ENCODE measurements around the gene DCUN1D2.

DNA sequence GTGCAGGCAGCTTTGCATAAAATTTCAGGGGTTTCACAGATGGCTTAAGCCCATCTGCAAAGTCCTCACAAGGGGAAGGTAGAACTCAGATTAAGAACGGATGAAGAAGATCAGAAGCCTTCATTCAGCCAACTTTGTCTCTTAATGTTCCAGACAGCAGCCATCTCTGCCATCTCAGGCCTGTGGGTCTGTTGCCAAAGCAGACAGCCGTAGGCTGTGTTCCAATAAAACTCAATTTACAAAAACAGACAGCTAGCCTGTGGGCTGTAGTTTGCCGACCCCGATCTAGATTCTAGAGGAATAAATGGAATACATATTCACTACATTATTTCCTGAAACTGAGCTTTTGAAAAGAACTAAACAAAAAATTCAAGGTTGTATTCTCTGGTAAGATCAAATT, 3.8 kb downstream of the DCUN1D2 start:
- TF ChIP-seq, protein P1, sequence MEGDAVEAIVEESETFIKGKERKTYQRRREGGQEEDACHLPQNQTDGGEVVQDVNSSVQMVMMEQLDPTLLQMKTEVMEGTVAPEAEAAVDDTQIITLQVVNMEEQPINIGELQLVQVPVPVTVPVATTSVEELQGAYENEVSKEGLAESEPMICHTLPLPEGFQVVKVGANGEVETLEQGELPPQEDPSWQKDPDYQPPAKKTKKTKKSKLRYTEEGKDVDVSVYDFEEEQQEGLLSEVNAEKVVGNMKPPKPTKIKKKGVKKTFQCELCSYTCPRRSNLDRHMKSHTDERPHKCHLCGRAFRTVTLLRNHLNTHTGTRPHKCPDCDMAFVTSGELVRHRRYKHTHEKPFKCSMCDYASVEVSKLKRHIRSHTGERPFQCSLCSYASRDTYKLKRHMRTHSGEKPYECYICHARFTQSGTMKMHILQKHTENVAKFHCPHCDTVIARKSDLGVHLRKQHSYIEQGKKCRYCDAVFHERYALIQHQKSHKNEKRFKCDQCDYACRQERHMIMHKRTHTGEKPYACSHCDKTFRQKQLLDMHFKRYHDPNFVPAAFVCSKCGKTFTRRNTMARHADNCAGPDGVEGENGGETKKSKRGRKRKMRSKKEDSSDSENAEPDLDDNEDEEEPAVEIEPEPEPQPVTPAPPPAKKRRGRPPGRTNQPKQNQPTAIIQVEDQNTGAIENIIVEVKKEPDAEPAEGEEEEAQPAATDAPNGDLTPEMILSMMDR (conservative IDR thresholded peaks at IDR 0.05; ENCODE audit: low read depth, low read length) = no peak
- TF ChIP-seq EZH2phosphoT487 (IDR thresholded peaks at IDR 0.05; ENCODE audit: borderline replicate concordance, low read length) (no peak), EZH2 (IDR thresholded peaks at IDR 0.05; ENCODE audit: low read length, unreplicated experiment) (no peak)

Data from PC-3 (cell line).